ENCODE data around the gene PRKAG1. TPM values are rescaled to one million over a fixed set of nuclear protein-coding genes. Genes with fewer than 3 reads are reported as not detected.

PRKAG1 gene
- total RNA-seq, 1 donor from 2014 or later, result 68.5 TPM

DNA sequence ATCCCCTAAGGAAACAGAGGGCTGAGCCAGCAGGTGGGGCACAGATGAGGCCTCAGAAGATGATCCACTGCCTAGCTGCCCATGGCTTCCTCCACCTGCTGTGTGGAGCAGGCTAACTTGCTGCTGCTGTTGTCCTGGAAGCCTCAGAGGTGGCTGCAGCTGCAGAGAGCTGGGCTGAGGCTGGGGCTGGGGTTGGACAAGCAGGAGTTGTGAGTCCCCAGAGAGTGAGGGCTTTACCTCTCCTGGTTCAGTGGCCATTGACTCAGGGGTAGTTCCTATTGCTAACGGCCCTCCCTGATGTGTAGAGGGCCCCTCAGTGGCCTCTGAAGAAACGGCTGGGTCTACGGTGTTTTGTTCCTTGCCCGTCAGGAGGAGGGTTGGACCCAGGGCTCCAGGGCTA is 13.7 kb upstream of the PRKAG1 start:
- no peak for DNase-seq (ENCODE audit: low read depth)
- TF ChIP-seq, protein P1, sequence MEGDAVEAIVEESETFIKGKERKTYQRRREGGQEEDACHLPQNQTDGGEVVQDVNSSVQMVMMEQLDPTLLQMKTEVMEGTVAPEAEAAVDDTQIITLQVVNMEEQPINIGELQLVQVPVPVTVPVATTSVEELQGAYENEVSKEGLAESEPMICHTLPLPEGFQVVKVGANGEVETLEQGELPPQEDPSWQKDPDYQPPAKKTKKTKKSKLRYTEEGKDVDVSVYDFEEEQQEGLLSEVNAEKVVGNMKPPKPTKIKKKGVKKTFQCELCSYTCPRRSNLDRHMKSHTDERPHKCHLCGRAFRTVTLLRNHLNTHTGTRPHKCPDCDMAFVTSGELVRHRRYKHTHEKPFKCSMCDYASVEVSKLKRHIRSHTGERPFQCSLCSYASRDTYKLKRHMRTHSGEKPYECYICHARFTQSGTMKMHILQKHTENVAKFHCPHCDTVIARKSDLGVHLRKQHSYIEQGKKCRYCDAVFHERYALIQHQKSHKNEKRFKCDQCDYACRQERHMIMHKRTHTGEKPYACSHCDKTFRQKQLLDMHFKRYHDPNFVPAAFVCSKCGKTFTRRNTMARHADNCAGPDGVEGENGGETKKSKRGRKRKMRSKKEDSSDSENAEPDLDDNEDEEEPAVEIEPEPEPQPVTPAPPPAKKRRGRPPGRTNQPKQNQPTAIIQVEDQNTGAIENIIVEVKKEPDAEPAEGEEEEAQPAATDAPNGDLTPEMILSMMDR (IDR thresholded peaks at IDR 0.05; ENCODE audit: insufficient read depth, low read length, poor library complexity, severe bottlenecking), result no peak
- H3K36me3 ChIP-seq (ENCODE audit: control insufficient read depth, insufficient read depth, low read length), result peaks cover 6% of the 10 kb centered on the region
- no peak overlapping the region for H3K4me3 ChIP-seq (ENCODE audit: low read depth, low read length)
- no peaks in the 10 kb centered on the region for H3K27me3 ChIP-seq (ENCODE audit: control insufficient read depth, insufficient read depth, low read length)

DNA sequence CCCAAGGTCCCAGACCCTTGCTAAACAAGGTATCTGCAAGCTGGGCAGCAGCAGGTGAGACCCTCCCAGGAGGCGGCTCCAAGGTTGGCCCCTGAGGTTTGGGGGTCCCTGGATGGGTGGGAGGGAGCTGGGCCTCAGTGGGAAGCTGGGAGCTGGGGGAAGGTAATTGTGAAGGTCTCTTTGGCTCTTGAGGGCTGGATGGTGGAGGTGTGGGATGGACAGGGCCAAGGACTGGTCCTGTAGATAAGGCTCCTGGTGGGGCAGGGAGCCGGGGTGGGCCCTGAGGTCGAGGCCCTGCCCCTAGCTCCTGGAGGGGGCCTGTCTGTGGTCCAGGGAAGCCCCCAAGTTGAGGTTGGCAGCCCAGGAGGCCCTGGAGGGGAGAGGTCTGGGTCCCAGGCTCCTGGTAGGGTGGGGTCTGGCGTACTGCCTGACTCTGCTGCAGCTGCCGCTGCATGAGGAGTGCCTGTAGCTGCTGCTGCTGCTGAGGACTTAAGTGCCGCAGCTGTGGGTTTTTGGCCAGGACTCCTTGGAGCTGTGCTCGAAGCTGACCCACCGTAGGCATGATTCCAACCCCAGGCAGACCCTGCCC is 13.1 kb upstream of the PRKAG1 start:
- TF ChIP-seq, protein P1 (IDR thresholded peaks at IDR 0.05; ENCODE audit: insufficient read depth, low read length, poor library complexity, severe bottlenecking), result no peak
- Histone ChIP-seq H3K36me3 (ENCODE audit: control insufficient read depth, insufficient read depth, low read length) (peaks cover 6% of the 10 kb centered on the region), H3K27me3 (ENCODE audit: control insufficient read depth, insufficient read depth, low read length) (no peaks in the 10 kb centered on the region), H3K4me3 (ENCODE audit: low read depth, low read length) (no peak overlapping the region)
- DNase-seq (ENCODE audit: low read depth), result no peak

DNA sequence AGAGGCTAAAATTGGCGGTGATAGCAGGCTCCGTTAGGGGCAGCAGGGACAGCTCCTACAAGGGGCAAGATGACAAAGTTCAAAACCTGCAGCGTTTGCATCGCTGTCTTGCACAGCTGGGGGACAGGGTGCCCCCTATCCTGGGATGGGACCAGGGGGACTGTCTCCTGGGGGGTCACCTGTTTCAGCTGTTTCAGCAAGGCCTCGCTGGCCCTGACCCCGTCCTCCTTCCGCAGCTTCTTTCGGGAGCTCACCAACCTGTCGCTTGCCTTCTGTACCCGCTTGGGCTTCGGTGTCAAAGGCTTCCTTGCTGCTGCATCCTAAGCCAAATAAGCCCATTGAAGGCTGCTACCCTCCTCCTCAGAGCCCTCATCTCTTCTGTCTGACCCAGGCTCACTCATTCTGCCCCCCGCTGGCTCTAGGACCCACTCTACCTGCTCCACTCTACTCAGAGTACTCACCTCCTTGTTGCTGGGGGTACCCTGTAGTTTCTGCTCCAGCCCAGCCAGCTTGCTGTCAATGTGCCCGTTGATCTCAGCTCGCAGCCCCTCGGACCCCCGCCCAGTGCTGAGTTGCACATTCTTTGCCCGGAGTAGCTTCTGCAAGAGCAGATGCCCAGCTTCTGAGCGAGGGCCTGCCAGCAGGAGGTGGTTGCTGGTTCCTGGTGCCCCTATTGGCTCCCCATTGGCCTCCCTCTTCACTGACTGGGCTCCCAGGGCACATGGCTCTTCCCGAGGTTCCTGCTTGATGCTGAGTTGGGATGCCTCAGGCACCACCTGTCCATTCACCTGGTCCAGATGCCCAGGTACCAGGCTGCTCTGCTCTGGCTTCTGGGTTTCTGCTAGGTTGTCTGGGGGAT is 12.4 kb upstream of the PRKAG1 start:
- no peak for DNase-seq (ENCODE audit: low read depth)
- no peaks in the 10 kb centered on the region for H3K27me3 ChIP-seq (ENCODE audit: control insufficient read depth, insufficient read depth, low read length)
- H3K4me3 ChIP-seq (ENCODE audit: low read depth, low read length), result no peak overlapping the region
- TF ChIP-seq, protein P1 (IDR thresholded peaks at IDR 0.05; ENCODE audit: insufficient read depth, low read length, poor library complexity, severe bottlenecking), result no peak
- H3K36me3 ChIP-seq (ENCODE audit: control insufficient read depth, insufficient read depth, low read length), result peaks cover 7% of the 10 kb centered on the region

DNA sequence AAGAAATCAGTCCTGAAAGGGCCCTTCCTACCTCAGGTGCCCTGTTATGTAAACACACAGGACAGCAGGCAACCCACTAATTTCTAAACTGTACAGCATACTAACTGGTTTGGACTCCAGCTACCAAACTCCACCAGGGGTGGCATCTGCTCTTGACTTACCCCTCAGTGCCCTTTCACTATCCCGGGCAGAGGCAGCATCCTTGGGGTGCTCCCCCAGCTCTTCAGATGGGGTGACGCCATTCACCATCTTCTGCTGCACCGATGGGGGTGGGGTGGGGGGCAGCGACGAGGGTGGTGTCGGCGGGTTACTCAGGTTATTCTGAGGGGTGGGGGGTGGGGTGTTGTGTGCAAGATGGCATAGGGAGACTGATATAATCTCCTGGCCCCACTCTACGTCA is 11.5 kb upstream of the PRKAG1 start:
- peaks cover 7% of the 10 kb centered on the region for H3K36me3 ChIP-seq (ENCODE audit: control insufficient read depth, insufficient read depth, low read length)
- H3K27me3 ChIP-seq (ENCODE audit: control insufficient read depth, insufficient read depth, low read length), result no peaks in the 10 kb centered on the region
- TF ChIP-seq, protein P1 (IDR thresholded peaks at IDR 0.05; ENCODE audit: insufficient read depth, low read length, poor library complexity, severe bottlenecking), result no peak
- H3K4me3 ChIP-seq (ENCODE audit: low read depth, low read length), result no peak overlapping the region
- no peak for DNase-seq (ENCODE audit: low read depth)

DNA sequence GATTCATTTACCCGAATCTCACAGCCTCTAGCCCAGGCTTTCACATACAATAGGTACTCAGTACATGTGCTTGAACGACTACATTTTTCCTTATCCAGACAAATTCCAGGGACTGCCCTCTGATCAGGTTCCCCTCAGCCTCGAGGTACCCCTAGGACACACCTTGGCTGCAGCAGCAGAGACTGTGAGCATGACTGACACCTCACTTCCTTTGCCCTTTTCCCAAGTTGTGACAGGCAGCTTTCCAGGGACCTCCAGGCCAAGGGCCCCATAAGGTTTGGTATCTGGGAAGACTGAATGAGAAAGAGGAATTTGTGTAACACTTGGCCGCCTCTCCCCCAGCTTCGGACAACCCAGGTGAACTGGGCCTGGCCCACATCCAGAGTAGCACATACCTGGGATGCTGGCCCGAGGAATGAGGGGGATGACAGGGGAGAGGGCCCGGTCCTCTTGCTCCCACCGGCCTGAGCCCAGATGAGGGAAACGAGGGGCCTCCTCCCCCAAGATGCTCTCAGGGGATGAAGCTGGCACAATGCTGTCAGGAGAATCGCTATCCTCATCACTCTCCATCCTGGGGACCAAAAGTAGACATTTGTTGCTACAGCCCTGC is 10.2 kb upstream of the PRKAG1 start:
- TF ChIP-seq, protein P1 (IDR thresholded peaks at IDR 0.05; ENCODE audit: insufficient read depth, low read length, poor library complexity, severe bottlenecking), result no peak
- Histone ChIP-seq H3K27me3 (ENCODE audit: control insufficient read depth, insufficient read depth, low read length) (no peaks in the 10 kb centered on the region), H3K4me3 (ENCODE audit: low read depth, low read length) (no peak overlapping the region), H3K36me3 (ENCODE audit: control insufficient read depth, insufficient read depth, low read length) (peaks cover 9% of the 10 kb centered on the region)
- no peak for DNase-seq (ENCODE audit: low read depth)
